HepG2 (cell line): ENCODE results near the gene C19orf85. TPM values are rescaled to one million over a fixed set of nuclear protein-coding genes. Genes with fewer than 3 reads are reported as not detected.

Source experiments
- ATAC-seq: fragments of 200-7000 bp; cut with Tn5 transposase; 3 replicates; pipeline ENCODE4 v1.9.1; 2020; ENCODE audit warnings: mild to moderate bottlenecking, moderate library complexity
- BruUV-seq: library from RNA; stranded (reverse); fragments of 400-500 nt; replicated peaks from 2 replicates; lab custom pipeline; 2021; lab: Mats Ljungman, UMichigan
- CTCF ChIA-PET: fragments of 300-600 bp; formaldehyde crosslinking; extraction: SDS; loops from one replicate; lab custom pipeline; 2021; ENCODE audit warnings: low total read pairs, inconsistent platforms, low intra/inter-chr PET ratio; lab: Yijun Ruan, JAX
- POLR2A ChIA-PET: fragments of 350-600 bp; sonication (Branson Sonifier 250); formaldehyde crosslinking; loops from one replicate; lab custom pipeline; 2020; ENCODE audit warnings: antibody characterized with exemption, inconsistent platforms; lab: Yijun Ruan, JAX
- DNase-seq: peaks from one replicate; pipeline ENCODE4 v3.0.0-alpha.2; 2015; ENCODE audit warnings: low spot score
- FAIRE-seq: peaks from 3 replicates; lab custom pipeline; 2011; peaks lifted over from hg19 to GRCh38; lab: Jason Lieb, UNC
- H2AFZ ChIP-seq: one replicate; pipeline ENCODE4 v1.6.1; 2011; ENCODE audit warnings: low read length, inconsistent platforms
- H3K27ac ChIP-seq: fragments of 300-600 bp; 3 replicates; pipeline ENCODE4 v1.8.0; 2011; ENCODE audit warnings: mixed run types, mild to moderate bottlenecking, mixed read lengths, low read length, inconsistent platforms; ENCODE audit not compliant: insufficient read depth; ENCODE audit errors: extremely low read length
- H3K27me3 ChIP-seq, 2 experiments: fragments of 200-600 bp in 1 of 2; 2 replicates in 1 of 2; 3 replicates in 1 of 2; pipeline versions ENCODE4 v1.6.0 to v1.8.0; 2011; ENCODE audit warnings: low read length in 2 of 2, mild to moderate bottlenecking in 2 of 2, moderate library complexity in 2 of 2, inconsistent platforms in 1 of 2; ENCODE audit not compliant: insufficient read depth in 2 of 2, control insufficient read depth in 1 of 2
- H3K36me3 ChIP-seq, 2 experiments: fragments of 200-600 bp in 1 of 2; replicated peaks in 1 of 2; 2 replicates in 1 of 2; 3 replicates in 1 of 2; pipeline versions ENCODE4 v1.5.1 to v1.8.0; 2011; ENCODE audit warnings: low read length in 2 of 2, inconsistent platforms in 1 of 2; ENCODE audit not compliant: insufficient read depth in 2 of 2, control insufficient read depth in 1 of 2
- H3K4me1 ChIP-seq: 2 replicates; pipeline ENCODE4 v1.5.1; 2012; ENCODE audit warnings: low read length, inconsistent platforms; ENCODE audit not compliant: insufficient read depth
- H3K4me2 ChIP-seq: 2 replicates; pipeline ENCODE4 v1.6.0; 2011; ENCODE audit warnings: low read depth, low read length, inconsistent platforms
- H3K4me3 ChIP-seq, 3 experiments: fragments of 200-600 bp in 1 of 3; sonication (generic), shearing (Covaris generic) in 1 of 3; replicated peaks in 1 of 3; 2 replicates each; pipeline ENCODE4 v1.5.1; 2011 to 2016; ENCODE audit warnings: low read length in 3 of 3, inconsistent platforms in 2 of 3, low read depth in 2 of 3, mild to moderate bottlenecking in 2 of 3, control low read depth in 1 of 3, mixed read lengths in 1 of 3; ENCODE audit not compliant: insufficient read depth in 1 of 3
- H3K79me2 ChIP-seq: one replicate; pipeline ENCODE4 v1.6.1; 2011; ENCODE audit warnings: low read length, inconsistent platforms; ENCODE audit not compliant: insufficient read depth
- H3K9ac ChIP-seq: 2 replicates; pipeline ENCODE4 v1.6.0; 2011; ENCODE audit warnings: mild to moderate bottlenecking, low read depth, low read length, inconsistent platforms; ENCODE audit not compliant: insufficient read depth
- H3K9me3 ChIP-seq: 2 replicates; pipeline ENCODE4 v1.5.1; 2012; ENCODE audit warnings: mild to moderate bottlenecking, low read length
- H4K20me1 ChIP-seq: 2 replicates; pipeline ENCODE4 v1.6.0; 2011; ENCODE audit warnings: inconsistent platforms, mild to moderate bottlenecking, low read length, moderate library complexity; ENCODE audit not compliant: insufficient read depth
- CCDC6 ChIP-seq: sonication (generic); formaldehyde crosslinking; IDR thresholded peaks from 2 replicates; pipeline ENCODE4 v1.8.1; 2022; ENCODE audit warnings: mild to moderate bottlenecking, missing genetic modification reagents, moderate library complexity
- HIC2 ChIP-seq: sonication (generic); formaldehyde crosslinking; IDR thresholded peaks from 2 replicates; pipeline ENCODE4 v1.9.0; 2022; ENCODE audit warnings: low read depth, missing genetic modification reagents
- JUNB ChIP-seq: sonication (generic); formaldehyde crosslinking; IDR thresholded peaks from 2 replicates; pipeline ENCODE4 v1.8.0; 2022; ENCODE audit warnings: missing genetic modification reagents, mild to moderate bottlenecking, borderline replicate concordance
- KDM5A ChIP-seq: fragments of 200-600 bp; sonication (generic); IDR thresholded peaks from 2 replicates; pipeline ENCODE4 v1.7.0; 2018; ENCODE audit warnings: antibody characterized with exemption, mild to moderate bottlenecking, low read length, borderline replicate concordance
- ONECUT2 ChIP-seq: sonication (generic); formaldehyde crosslinking; IDR thresholded peaks from 2 replicates; pipeline ENCODE4 v1.4.0; 2020; ENCODE audit warnings: missing genetic modification reagents
- PHF8 ChIP-seq: sonication (generic); formaldehyde crosslinking; IDR thresholded peaks from 2 replicates; pipeline ENCODE4 v1.5.0; 2020; ENCODE audit warnings: missing genetic modification reagents
- PPARG ChIP-seq: conservative IDR thresholded peaks from 2 replicates; pipeline ENCODE4 v1.6.1; 2016; ENCODE audit warnings: missing biosample characterization, missing genetic modification reagents
- TEAD2 ChIP-seq: sonication (generic); formaldehyde crosslinking; IDR thresholded peaks from 2 replicates; pipeline ENCODE4 v1.9.0; 2021; ENCODE audit warnings: missing genetic modification reagents
- ZBTB42 ChIP-seq: sonication (generic); formaldehyde crosslinking; IDR thresholded peaks from 2 replicates; pipeline ENCODE4 v1.5.0; 2020; ENCODE audit warnings: mild to moderate bottlenecking, missing genetic modification reagents
- ZEB1 ChIP-seq: IDR thresholded peaks from 2 replicates; pipeline ENCODE4 v1.6.1; 2012; ENCODE audit warnings: mild to moderate bottlenecking, low read depth, inconsistent platforms; ENCODE audit not compliant: insufficient replicate concordance
- ZNF773 ChIP-seq: sonication (generic); formaldehyde crosslinking; IDR thresholded peaks from 2 replicates; pipeline ENCODE4 v1.4.0; 2020; ENCODE audit warnings: missing genetic modification reagents, borderline replicate concordance
- WGBS: methylation state at CpG from one replicate; pipeline ENCODE4 v1.1.6; 2017; ENCODE audit warnings: low lambda C conversion rate; 5-methylcytosine and 5-hydroxymethylcytosine counted together
- in situ Hi-C: cut with HindIII; loops from 2 replicates; pipeline ENCODE4 v1.10.0; 2017; ENCODE audit warnings: low pct_unique_long_range_greater_than_20kb; ENCODE audit not compliant: extremely low pct_ligation_motif_present
- intact Hi-C: fragments of 100-400 bp; cut with micrococcal nuclease; formaldehyde crosslinking; loops from one replicate; pipeline ENCODE4 v1.10.0; 2022; ENCODE audit not compliant: unreplicated experiment
- polyA plus RNA-seq, 8 experiments: library from polyadenylated mRNA; depleted of rRNA in 3 of 8; stranded (reverse) in 7 of 8; unstranded in 1 of 8; fragments of >200 nt; fragmentation: Illumina TruSeq in 4 of 8; extraction: Trizol in 4 of 8; gene quantifications; 2 replicates each; pipeline versions ENCODE4 v1.2.1 to v1.2.3, GENCODE V29; 2011 to 2016; ENCODE audit warnings: low read depth in 4 of 8, missing spikeins in 1 of 8, mixed read lengths in 1 of 8; ENCODE audit not compliant: insufficient read depth in 1 of 8
- total RNA-seq, 5 experiments: library from RNA; depleted of rRNA; stranded (reverse); fragments of >200 nt; fragmentation: Illumina TruSeq; extraction: Trizol; gene quantifications; 2 replicates each; pipeline ENCODE4 v1.2.3, GENCODE V29; 2016; ENCODE audit warnings: low read depth in 1 of 5
- TF ChIP-seq, protein P1 (sequence below): fragments of 450-650 bp; IDR thresholded peaks from 2 replicates; pipeline ENCODE4 v1.6.1; 2017

The C19orf85 gene
- total and polyA plus RNA-seq, 2 of the 13 experiments (the other 11 are each of a cell fraction or from before 2014, with no cell fraction given): not detected

DNA sequence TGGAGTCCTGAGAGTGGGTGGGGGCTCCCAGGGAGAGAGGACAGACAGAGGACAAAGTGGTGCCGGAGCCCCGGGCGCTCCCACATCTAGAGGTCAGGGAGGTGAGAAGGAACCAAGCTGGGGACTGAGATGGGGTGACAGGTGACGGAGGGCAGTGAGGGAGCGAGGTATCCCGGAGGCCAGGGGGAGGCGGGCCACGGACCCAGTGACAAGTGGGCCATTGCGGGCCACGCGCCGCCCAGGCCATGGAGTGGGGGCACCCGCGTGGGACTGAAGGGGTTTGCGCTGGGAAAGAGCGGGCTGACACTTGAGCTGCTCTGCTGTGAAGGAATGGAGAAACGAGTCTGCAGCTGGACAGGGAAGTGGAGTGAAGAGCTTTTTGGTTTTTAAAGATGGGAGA lies 14.5 kb upstream of the C19orf85 start:
- H3K27me3 ChIP-seq: no peaks in the 10 kb centered on the region; a peak in 1 of 5 replicates
- H3K9ac ChIP-seq: no peak overlapping the region
- WGBS: 93% methylated on average over 17 of the region's 17 CpGs
- no TSS peak for BruUV-seq
- DNase-seq: no peak
- POLR2A ChIA-PET: no interaction called here
- FAIRE-seq: no peak
- H3K4me1 ChIP-seq: peaks cover 33% of the 10 kb centered on the region
- H2AFZ ChIP-seq: no peak overlapping the region
- no peak for ATAC-seq
- TF ChIP-seq PPARG (CRISPR knock-in tag) (no peak), HIC2 (CRISPR knock-in tag) (no peak)
- no peak overlapping the region for H3K4me2 ChIP-seq
- H3K4me3 ChIP-seq: no peak overlapping the region
- intact Hi-C loops: no loop called here
- in situ Hi-C loops: no loop called here
- no peaks in the 10 kb centered on the region for H3K36me3 ChIP-seq
- no peaks in the 10 kb centered on the region for H4K20me1 ChIP-seq
- no peaks in the 10 kb centered on the region for H3K9me3 ChIP-seq
- H3K27ac ChIP-seq: no peak overlapping the region
- CTCF ChIA-PET: no interaction called here
- peaks cover 11% of the 10 kb centered on the region for H3K79me2 ChIP-seq

- Histone ChIP-seq H3K27ac (no peak overlapping the region), H4K20me1 (no peaks in the 10 kb centered on the region), H3K4me2 (0 out of 2 replicates have a peak overlapping the region, but pooled peaks have one; percentile 78), H3K9me3 (no peaks in the 10 kb centered on the region), H3K9ac (peak overlapping the region; percentile 3; the same call in 1 of the 2 replicates), H3K79me2 (peaks cover 11% of the 10 kb centered on the region), H3K27me3 (no peaks in the 10 kb centered on the region; a peak in 1 of 5 replicates), H2AFZ (no peak overlapping the region), H3K4me1 (peaks cover 40% of the 10 kb centered on the region), H3K36me3 (no peaks in the 10 kb centered on the region), H3K4me3 (no peak overlapping the region)
- intact Hi-C loops (no loop called here), in situ Hi-C loops (no loop called here)
- CTCF ChIA-PET: no interaction called here
- TF ChIP-seq, protein P1, sequence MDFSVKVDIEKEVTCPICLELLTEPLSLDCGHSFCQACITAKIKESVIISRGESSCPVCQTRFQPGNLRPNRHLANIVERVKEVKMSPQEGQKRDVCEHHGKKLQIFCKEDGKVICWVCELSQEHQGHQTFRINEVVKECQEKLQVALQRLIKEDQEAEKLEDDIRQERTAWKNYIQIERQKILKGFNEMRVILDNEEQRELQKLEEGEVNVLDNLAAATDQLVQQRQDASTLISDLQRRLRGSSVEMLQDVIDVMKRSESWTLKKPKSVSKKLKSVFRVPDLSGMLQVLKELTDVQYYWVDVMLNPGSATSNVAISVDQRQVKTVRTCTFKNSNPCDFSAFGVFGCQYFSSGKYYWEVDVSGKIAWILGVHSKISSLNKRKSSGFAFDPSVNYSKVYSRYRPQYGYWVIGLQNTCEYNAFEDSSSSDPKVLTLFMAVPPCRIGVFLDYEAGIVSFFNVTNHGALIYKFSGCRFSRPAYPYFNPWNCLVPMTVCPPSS: no peak
- TF ChIP-seq ONECUT2 (CRISPR knock-in tag) (no peak), ZBTB42 (CRISPR knock-in tag) (no peak), ZEB1 (no peak), JUNB (CRISPR knock-in tag) (no peak), PHF8 (CRISPR knock-in tag) (no peak), CCDC6 (no peak), KDM5A (no peak), ZNF773 (CRISPR knock-in tag) (no peak), TEAD2 (CRISPR knock-in tag) (no peak)
- ATAC-seq (no peak), DNase-seq (no peak), FAIRE-seq (no peak)
- POLR2A ChIA-PET: no interaction called here
- WGBS: 92% methylated on average over 11 of the region's 12 CpGs
- no TSS peak for BruUV-seq
Measured at GRCh38 chr19:55478364-55478763, 13.8 kb upstream of the C19orf85 start.
